Measurements from ENCODE around the gene GNB5.

GNB5 gene

GRCh38 chr15:52150043-52150825, 41.0 kb downstream of the GNB5 start:
- no peaks in the 10 kb centered on the region for H3K4me1 ChIP-seq (ENCODE audit: insufficient read depth, poor library complexity, severe bottlenecking)
- H3K27me3 ChIP-seq (ENCODE audit: insufficient read depth, poor library complexity, severe bottlenecking) = no peaks in the 10 kb centered on the region
- no peak overlapping the region for H3K27ac ChIP-seq (ENCODE audit: poor library complexity, severe bottlenecking)
- no peak overlapping the region for H3K4me3 ChIP-seq (ENCODE audit: severe bottlenecking)
- no peak for ATAC-seq (ENCODE audit: low read depth)
- TF ChIP-seq CTCF (IDR thresholded peaks at IDR 0.05; ENCODE audit: poor library complexity, severe bottlenecking) = no peak
- H3K9me3 ChIP-seq (ENCODE audit: severe bottlenecking) = no peaks in the 10 kb centered on the region
- peaks cover 42% of the 10 kb centered on the region for H3K36me3 ChIP-seq (ENCODE audit: low read depth)
- DNase-seq (ENCODE audit: low spot score) = peak; percentile 42

- Histone ChIP-seq H3K27me3 (ENCODE audit: insufficient read depth, poor library complexity, severe bottlenecking) (no peaks in the 10 kb centered on the region), H3K9me3 (ENCODE audit: severe bottlenecking) (no peaks in the 10 kb centered on the region), H3K36me3 (ENCODE audit: low read depth) (peaks cover 52% of the 10 kb centered on the region), H3K27ac (ENCODE audit: poor library complexity, severe bottlenecking) (no peak overlapping the region), H3K4me1 (ENCODE audit: insufficient read depth, poor library complexity, severe bottlenecking) (peaks cover 15% of the 10 kb centered on the region), H3K4me3 (ENCODE audit: severe bottlenecking) (no peak overlapping the region)
- ATAC-seq (ENCODE audit: low read depth) (no peak), DNase-seq (ENCODE audit: low spot score) (peak; percentile 27)
- no peak for TF ChIP-seq CTCF (IDR thresholded peaks at IDR 0.05; ENCODE audit: poor library complexity, severe bottlenecking)
Observed at GRCh38 chr15:52148403-52148802, 42.8 kb downstream of the GNB5 start.

- DNase-seq (ENCODE audit: low spot score) (no peak), ATAC-seq (ENCODE audit: low read depth) (no peak)
- Histone ChIP-seq H3K36me3 (ENCODE audit: low read depth) (peaks cover 41% of the 10 kb centered on the region), H3K4me3 (ENCODE audit: severe bottlenecking) (no peak overlapping the region), H3K9me3 (ENCODE audit: severe bottlenecking) (no peaks in the 10 kb centered on the region), H3K27ac (ENCODE audit: poor library complexity, severe bottlenecking) (no peak overlapping the region), H3K4me1 (ENCODE audit: insufficient read depth, poor library complexity, severe bottlenecking) (peaks cover 16% of the 10 kb centered on the region), H3K27me3 (ENCODE audit: insufficient read depth, poor library complexity, severe bottlenecking) (no peaks in the 10 kb centered on the region)
- no peak for TF ChIP-seq CTCF (IDR thresholded peaks at IDR 0.05; ENCODE audit: poor library complexity, severe bottlenecking)
Observed at GRCh38 chr15:52146776-52147175, 44.4 kb downstream of the GNB5 start.

- no peak for TF ChIP-seq CTCF (IDR thresholded peaks at IDR 0.05; ENCODE audit: poor library complexity, severe bottlenecking)
- Histone ChIP-seq H3K4me3 (ENCODE audit: severe bottlenecking) (no peak overlapping the region), H3K27ac (ENCODE audit: poor library complexity, severe bottlenecking) (no peak overlapping the region), H3K27me3 (ENCODE audit: insufficient read depth, poor library complexity, severe bottlenecking) (no peaks in the 10 kb centered on the region), H3K9me3 (ENCODE audit: severe bottlenecking) (no peaks in the 10 kb centered on the region), H3K4me1 (ENCODE audit: insufficient read depth, poor library complexity, severe bottlenecking) (peaks cover 16% of the 10 kb centered on the region), H3K36me3 (ENCODE audit: low read depth) (peaks cover 36% of the 10 kb centered on the region)
- DNase-seq (ENCODE audit: low spot score) (no peak), ATAC-seq (ENCODE audit: low read depth) (no peak)
Observed at GRCh38 chr15:52146261-52146660, 44.9 kb downstream of the GNB5 start.

- peak; percentile 75 for DNase-seq (ENCODE audit: low spot score)
- Histone ChIP-seq H3K27me3 (ENCODE audit: insufficient read depth, poor library complexity, severe bottlenecking) (no peaks in the 10 kb centered on the region), H3K4me3 (ENCODE audit: severe bottlenecking) (no peak overlapping the region), H3K9me3 (ENCODE audit: severe bottlenecking) (no peaks in the 10 kb centered on the region), H3K36me3 (ENCODE audit: low read depth) (peaks cover 44% of the 10 kb centered on the region), H3K27ac (ENCODE audit: poor library complexity, severe bottlenecking) (peak overlapping the region; percentile 71), H3K4me1 (ENCODE audit: insufficient read depth, poor library complexity, severe bottlenecking) (peaks cover 16% of the 10 kb centered on the region)
- TF ChIP-seq CTCF (IDR thresholded peaks at IDR 0.05; ENCODE audit: poor library complexity, severe bottlenecking) = no peak
- peak; percentile 51 for ATAC-seq (ENCODE audit: low read depth)
Observed at GRCh38 chr15:52144656-52145178, 46.5 kb downstream of the GNB5 start.
